K562 (cell line): ENCODE measurements around the gene STUM. TPM values are rescaled to one million over a fixed set of nuclear protein-coding genes. Genes with fewer than 3 reads are reported as not detected.

Source experiments
- ATAC-seq: fragments of 200-7000 bp; cut with Tn5 transposase; 3 replicates; pipeline ENCODE4 v1.9.1; 2020; ENCODE audit warnings: moderate library complexity
- BruUV-seq: library from RNA; stranded (reverse); fragments of 400-500 nt; replicated peaks from 2 replicates; lab custom pipeline; 2021; lab: Mats Ljungman, UMichigan
- CTCF ChIA-PET: fragments of 300-600 bp; formaldehyde crosslinking; extraction: SDS; loops from one replicate; lab custom pipeline; 2021; ENCODE audit warnings: low intra/inter-chr PET ratio; lab: Yijun Ruan, JAX
- POLR2A ChIA-PET: fragments of 300-600, 350-650 bp; sonication (Branson Sonifier 250); formaldehyde crosslinking; extraction: SDS; loops from one replicate; lab custom pipeline; 2021; ENCODE audit warnings: antibody characterized with exemption, inconsistent platforms; lab: Yijun Ruan, JAX
- DNase-seq, 4 experiments: peaks; one replicate each; pipeline versions ENCODE4 v3.0.0 to v3.0.0-alpha.2; 2011 to 2018; ENCODE audit warnings: low spot score in 3 of 4, mixed read lengths in 3 of 4; ENCODE audit errors: extremely low read depth in 1 of 4
- FAIRE-seq: peaks from 2 replicates; lab custom pipeline; 2011; peaks lifted over from hg19 to GRCh38; lab: Jason Lieb, UNC
- H2AFZ ChIP-seq: 2 replicates; pipeline ENCODE4 v1.6.0; 2011; ENCODE audit warnings: low read depth, low read length, control low read depth, inconsistent platforms
- H3K27ac ChIP-seq: fragments of 200-600 bp; 3 replicates; pipeline ENCODE4 v1.8.0; 2011; ENCODE audit warnings: low read depth, mild to moderate bottlenecking, control low read depth, inconsistent platforms, low read length, moderate library complexity, mixed read lengths; ENCODE audit errors: extremely low read depth
- H3K27me3 ChIP-seq, 2 experiments: fragments of 300-600 bp in 1 of 2; 2 replicates in 1 of 2; 3 replicates in 1 of 2; pipeline versions ENCODE4 v1.6.0 to v1.8.0; 2011; ENCODE audit warnings: inconsistent platforms in 2 of 2, low read length in 2 of 2, mild to moderate bottlenecking in 1 of 2, mixed read lengths in 1 of 2, moderate library complexity in 1 of 2; ENCODE audit not compliant: control insufficient read depth in 2 of 2, insufficient read depth in 2 of 2
- H3K36me3 ChIP-seq: fragments of 300-600 bp; 3 replicates; pipeline ENCODE4 v1.8.0; 2011; ENCODE audit warnings: mild to moderate bottlenecking, low read length, inconsistent platforms; ENCODE audit not compliant: control insufficient read depth, insufficient read depth
- H3K4me1 ChIP-seq, 2 experiments: fragments of 200-600 bp in 1 of 2; replicated peaks in 1 of 2; 2 replicates in 1 of 2; 3 replicates in 1 of 2; pipeline versions ENCODE4 v1.5.1 to v1.8.0; 2011; ENCODE audit warnings: inconsistent platforms in 2 of 2, low read length in 2 of 2, mild to moderate bottlenecking in 1 of 2, mixed read lengths in 1 of 2, moderate library complexity in 1 of 2; ENCODE audit not compliant: control insufficient read depth in 2 of 2, insufficient read depth in 2 of 2
- H3K4me2 ChIP-seq: 2 replicates; pipeline ENCODE4 v1.6.1; 2011; ENCODE audit warnings: low read length, control low read depth, inconsistent platforms, mixed read lengths; ENCODE audit not compliant: insufficient read depth
- H3K4me3 ChIP-seq: fragments of 200-600 bp; sonication (generic), shearing (Covaris generic); 2 replicates; pipeline ENCODE4 v1.5.1; 2016; ENCODE audit warnings: control low read depth, inconsistent platforms
- H3K79me2 ChIP-seq: fragments of 200-600 bp; 3 replicates; pipeline ENCODE4 v1.8.0; 2011; ENCODE audit warnings: low read length, inconsistent platforms; ENCODE audit not compliant: control insufficient read depth, insufficient read depth
- H3K9ac ChIP-seq, 2 experiments: 2 replicates each; pipeline versions ENCODE4 v1.6.0 to v1.6.1; 2011; ENCODE audit warnings: low read depth in 2 of 2, low read length in 2 of 2, control low read depth in 1 of 2, inconsistent platforms in 1 of 2, mild to moderate bottlenecking in 1 of 2, mixed read lengths in 1 of 2; ENCODE audit not compliant: insufficient read depth in 1 of 2
- H3K9me1 ChIP-seq: one replicate; pipeline ENCODE4 v1.6.0; 2011; ENCODE audit warnings: inconsistent platforms, mild to moderate bottlenecking, low read length, moderate library complexity; ENCODE audit not compliant: control insufficient read depth, insufficient read depth
- H3K9me3 ChIP-seq: replicated peaks from 2 replicates; pipeline ENCODE4 v1.5.1; 2011; ENCODE audit warnings: low read depth, low read length, inconsistent platforms; ENCODE audit not compliant: control insufficient read depth, insufficient read depth
- H4K20me1 ChIP-seq: replicated peaks from 2 replicates; pipeline ENCODE4 v1.6.1; 2011; ENCODE audit warnings: low read length, inconsistent platforms, mixed read lengths; ENCODE audit not compliant: control insufficient read depth, insufficient read depth
- DNMT1 ChIP-seq: fragments of 450-650 bp; IDR thresholded peaks from 2 replicates; pipeline ENCODE4 v1.6.1; 2016; ENCODE audit warnings: antibody characterized with exemption, mild to moderate bottlenecking
- E2F8 ChIP-seq: fragments of 450-650 bp; IDR thresholded peaks from 2 replicates; pipeline ENCODE4 v1.7.1; 2018; ENCODE audit warnings: mild to moderate bottlenecking, low read depth; ENCODE audit not compliant: partially characterized antibody
- ESRRB ChIP-seq: fragments of 250-450 bp; sonication (Bioruptor Pico); IDR thresholded peaks from 2 replicates; pipeline ENCODE4 v1.5.0; 2020; ENCODE audit warnings: mild to moderate bottlenecking, moderate library complexity, borderline replicate concordance
- NCOA2 ChIP-seq, 2 experiments: fragments of 450-650 bp; IDR thresholded peaks; 2 replicates each; pipeline ENCODE4 v1.6.1; 2018; ENCODE audit warnings: mild to moderate bottlenecking in 2 of 2, moderate library complexity in 1 of 2; ENCODE audit not compliant: partially characterized antibody in 2 of 2
- ZNF408 ChIP-seq: fragments of 250-450 bp; sonication (Bioruptor Pico); IDR thresholded peaks from 2 replicates; pipeline ENCODE4 v1.4.0; 2020; ENCODE audit warnings: low read depth, mild to moderate bottlenecking, moderate library complexity
- WGBS: fragments of 100-300 bp; shearing (Covaris generic); methylation state at CpG from one replicate; pipeline ENCODE4 v1.1.6; 2016; ENCODE audit warnings: low coverage, mixed read lengths; ENCODE audit not compliant: insufficient coverage; ENCODE audit errors: missing lambda C conversion rate; 5-methylcytosine and 5-hydroxymethylcytosine counted together
- in situ Hi-C: fragments of 300-500 bp; cut with MboI; formaldehyde crosslinking; loops from 4 replicates; pipeline ENCODE4 v1.15.0; 2018; ENCODE audit warnings: inconsistent platforms, mixed read lengths
- intact Hi-C: fragments of 100-400 bp; cut with micrococcal nuclease; formaldehyde crosslinking; loops from 2 replicates; pipeline ENCODE4 v1.14.2; 2022
- polyA plus RNA-seq, 8 experiments: library from polyadenylated mRNA; depleted of rRNA in 4 of 8; stranded (reverse) in 5 of 8; unstranded in 3 of 8; fragments of >200 nt; fragmentation: Nextera tagmentation in 2 of 8; fragmentation: Illumina TruSeq in 1 of 8; extraction: Ambion mirVana in 2 of 8; extraction: Trizol in 1 of 8; gene quantifications; 2 replicates each; pipeline versions ENCODE4 v1.2.1 to v1.2.3, GENCODE V29; 2011 to 2014; ENCODE audit warnings: inconsistent platforms in 1 of 8, missing spikeins in 1 of 8
- total RNA-seq, 7 experiments: library from RNA; depleted of rRNA in 6 of 7; stranded (reverse); fragments of >200 nt in 6 of 7; fragmentation: Illumina TruSeq in 2 of 7; extraction: Trizol in 2 of 7; gene quantifications; 2 replicates each; pipeline versions ENCODE4 v1.2.1 to v1.2.3, GENCODE V29; 2011 to 2021; ENCODE audit warnings: low replicate concordance in 1 of 7

The STUM gene
- total and polyA plus RNA-seq, 9 of the 15 experiments (the other 6 are each of a cell fraction or from before 2014, with no cell fraction given), result not detected

- H2AFZ ChIP-seq, result no peak overlapping the region
- H3K27ac ChIP-seq, result no peak overlapping the region
- no peaks in the 10 kb centered on the region for H3K36me3 ChIP-seq
- H4K20me1 ChIP-seq, result 0 out of 2 replicates have a peak, but pooled peaks cover 4% of the 10 kb centered on the region
- H3K79me2 ChIP-seq, result no peaks in the 10 kb centered on the region
- BruUV-seq, result no TSS peak
- in situ Hi-C loops, result no loop called here
- no peak overlapping the region for H3K4me2 ChIP-seq
- DNase-seq (no peak), ATAC-seq (no peak), FAIRE-seq (no peak)
- no peak overlapping the region for H3K9ac ChIP-seq
- intact Hi-C loops, result no loop called here
- POLR2A ChIA-PET, result no interaction called here
- no peaks in the 10 kb centered on the region for H3K4me1 ChIP-seq
- no peaks in the 10 kb centered on the region for H3K9me1 ChIP-seq
- CTCF ChIA-PET, result no interaction called here
- H3K27me3 ChIP-seq, result peaks cover 28 to 69% of the 10 kb centered on the region in 2 experiments; a peak in 4 of 5 replicates
- H3K4me3 ChIP-seq, result no peak overlapping the region
- H3K9me3 ChIP-seq, result no peaks in the 10 kb centered on the region
- 0% methylated on average over 6 of the region's 6 CpGs for WGBS
- TF ChIP-seq ESRRB (CRISPR knock-in tag), result no peak
- no peak for TF ChIP-seq DNMT1
- TF ChIP-seq ZNF408 (CRISPR knock-in tag), result no peak
These were observed 15.1 kb downstream of the STUM start for GRCh38 chr1:226563666-226564065.

GRCh38 chr1:226565476-226565875 is 16.9 kb downstream of the STUM start:
- ATAC-seq (no peak), DNase-seq (no peak), FAIRE-seq (no peak)
- ChIA-PET POLR2A (interaction anchor here (0.6 kb wide), 1 partner anchor 14 kb away, joined by 3 read pairs; no protein-coding TSS in a partner anchor), CTCF (no interaction called here)
- H3K9ac ChIP-seq, result no peak overlapping the region
- H3K27me3 ChIP-seq, result peaks cover 21 to 63% of the 10 kb centered on the region in 2 experiments
- TF ChIP-seq E2F8 (no peak), NCOA2 (IDR thresholded peaks at IDR 0.05; ENCODE audit: partially characterized antibody in 2 of 2) (no peak)
- H3K79me2 ChIP-seq, result no peaks in the 10 kb centered on the region
- in situ Hi-C loops, result no loop called here
- H3K4me3 ChIP-seq, result no peak overlapping the region
- H3K27ac ChIP-seq, result no peak overlapping the region
- no peaks in the 10 kb centered on the region for H3K36me3 ChIP-seq
- no peaks in the 10 kb centered on the region for H3K9me1 ChIP-seq
- 0 out of 2 replicates have a peak, but pooled peaks cover 4% of the 10 kb centered on the region for H4K20me1 ChIP-seq
- intact Hi-C loops, result no loop called here
- no TSS peak for BruUV-seq
- H3K9me3 ChIP-seq, result no peaks in the 10 kb centered on the region
- no peak overlapping the region for H2AFZ ChIP-seq
- H3K4me1 ChIP-seq, result no peaks in the 10 kb centered on the region
- WGBS, result 4% methylated on average over 8 of the region's 8 CpGs
- no peak overlapping the region for H3K4me2 ChIP-seq
